ENCODE data around the gene INMT.
A peak's percentile ranks its signal among the peaks of the same experiment; 100 is the strongest.

The INMT gene

GRCh38 chr7:30796105-30796869 lies 44.4 kb downstream of the INMT start:
- no peak for TF ChIP-seq GATA1 (IDR thresholded peaks at IDR 0.05; ENCODE audit: low read depth, low read length)
- no peak for TF ChIP-seq POLR2A (IDR thresholded peaks at IDR 0.05; ENCODE audit: low read length)
- no peak for DNase-seq

- TF ChIP-seq GATA1 (IDR thresholded peaks at IDR 0.05; ENCODE audit: low read depth, low read length) (no peak), POLR2A (IDR thresholded peaks at IDR 0.05; ENCODE audit: low read length) (no peak)
- DNase-seq = no peak
Measured at GRCh38 chr7:30797176-30798040, 45.5 kb downstream of the INMT start.

- no peak for TF ChIP-seq GATA1 (IDR thresholded peaks at IDR 0.05; ENCODE audit: low read depth, low read length)
- no peak for TF ChIP-seq POLR2A (IDR thresholded peaks at IDR 0.05; ENCODE audit: low read length)
- no peak for DNase-seq
Measured at GRCh38 chr7:30799206-30799975, 47.5 kb downstream of the INMT start.

GRCh38 chr7:30799976-30800661 lies 48.2 kb downstream of the INMT start:
- no peak for DNase-seq
- TF ChIP-seq GATA1 (IDR thresholded peaks at IDR 0.05; ENCODE audit: low read depth, low read length) = no peak
- TF ChIP-seq POLR2A (IDR thresholded peaks at IDR 0.05; ENCODE audit: low read length) = no peak

GRCh38 chr7:30800785-30801252 lies 48.9 kb downstream of the INMT start:
- TF ChIP-seq GATA1 (IDR thresholded peaks at IDR 0.05; ENCODE audit: low read depth, low read length) (no peak), POLR2A (IDR thresholded peaks at IDR 0.05; ENCODE audit: low read length) (no peak)
- DNase-seq = peak; percentile 70 to 82

GRCh38 chr7:30802812-30803211 lies 50.9 kb downstream of the INMT start:
- TF ChIP-seq GATA1 (IDR thresholded peaks at IDR 0.05; ENCODE audit: low read depth, low read length) = no peak
- TF ChIP-seq POLR2A (IDR thresholded peaks at IDR 0.05; ENCODE audit: low read length) = no peak
- no peak for DNase-seq

- no peak for DNase-seq
- TF ChIP-seq GATA1 (IDR thresholded peaks at IDR 0.05; ENCODE audit: low read depth, low read length) = no peak
- no peak for TF ChIP-seq POLR2A (IDR thresholded peaks at IDR 0.05; ENCODE audit: low read length)
Measured at GRCh38 chr7:30804078-30804661, 52.2 kb downstream of the INMT start.

- DNase-seq = no peak
- TF ChIP-seq POLR2A (IDR thresholded peaks at IDR 0.05; ENCODE audit: low read length) = no peak
- TF ChIP-seq GATA1 (IDR thresholded peaks at IDR 0.05; ENCODE audit: low read depth, low read length) = no peak
Measured at GRCh38 chr7:30805081-30805691, 53.3 kb downstream of the INMT start.

- no peak for TF ChIP-seq POLR2A (IDR thresholded peaks at IDR 0.05; ENCODE audit: low read length)
- no peak for TF ChIP-seq GATA1 (IDR thresholded peaks at IDR 0.05; ENCODE audit: low read depth, low read length)
- no peak for DNase-seq
Measured at GRCh38 chr7:30805931-30806330, 54.0 kb downstream of the INMT start.
